Activated naive CD4-positive, alpha-beta T cell treated with anti-CD3 and anti-CD28 coated beads, Interleukin-2, amount 10 ng/mL, durations not matched to agents 7 days and 5 days (primary cell): ENCODE results near the gene NTM.

Experiments used
- CTCF ChIA-PET: fragments of 350-600 bp; sonication (Branson Sonifier 250); formaldehyde crosslinking; loops from one replicate; lab custom pipeline; 2021; ENCODE audit warnings: antibody characterized with exemption; lab: Charles Lee
- DNase-seq: peaks from one replicate; pipeline ENCODE4 v3.0.0-alpha.2; 2020
- H3K27ac Mint-ChIP-seq: one replicate; pipeline ENCODE4 v1.8.0; 2021; ENCODE audit warnings: mild to moderate bottlenecking, moderate library complexity, mixed read lengths
- H3K27me3 Mint-ChIP-seq: one replicate; pipeline ENCODE4 v1.8.0; 2021; ENCODE audit warnings: mild to moderate bottlenecking, mixed read lengths
- H3K36me3 Mint-ChIP-seq: one replicate; pipeline ENCODE4 v1.8.0; 2021; ENCODE audit warnings: mixed read lengths
- H3K4me1 Mint-ChIP-seq: one replicate; pipeline ENCODE4 v1.8.0; 2021; ENCODE audit warnings: mixed read lengths
- H3K4me3 Mint-ChIP-seq: one replicate; pipeline ENCODE4 v1.8.0; 2021; ENCODE audit warnings: mild to moderate bottlenecking, moderate library complexity, mixed read lengths
- H3K9me3 Mint-ChIP-seq: one replicate; pipeline ENCODE4 v1.8.0; 2021; ENCODE audit warnings: mixed read lengths

Gene NTM

GRCh38 chr11:132244846-132245245 is 874.4 kb downstream of the NTM start:
- Mint-ChIP-seq H3K4me1 (no peaks in the 10 kb centered on the region), H3K36me3 (no peaks in the 10 kb centered on the region), H3K27ac (no peak overlapping the region), H3K9me3 (peaks cover 1% of the 10 kb centered on the region), H3K4me3 (no peak overlapping the region), H3K27me3 (no peaks in the 10 kb centered on the region)
- CTCF ChIA-PET: no interaction called here
- DNase-seq: no peak

- Mint-ChIP-seq H3K27ac (no peak overlapping the region), H3K36me3 (no peaks in the 10 kb centered on the region), H3K4me1 (no peaks in the 10 kb centered on the region), H3K4me3 (no peak overlapping the region), H3K9me3 (peaks cover 1% of the 10 kb centered on the region), H3K27me3 (no peaks in the 10 kb centered on the region)
- DNase-seq: no peak
- CTCF ChIA-PET: no interaction called here
Observed at GRCh38 chr11:132245403-132246385, 875.3 kb downstream of the NTM start.

- no peak overlapping the region for H3K4me3 Mint-ChIP-seq
- H3K4me1 Mint-ChIP-seq: no peaks in the 10 kb centered on the region
- no peaks in the 10 kb centered on the region for H3K36me3 Mint-ChIP-seq
- CTCF ChIA-PET: no interaction called here
- H3K27me3 Mint-ChIP-seq: no peaks in the 10 kb centered on the region
- H3K27ac Mint-ChIP-seq: no peak overlapping the region
- peaks cover 5% of the 10 kb centered on the region for H3K9me3 Mint-ChIP-seq
- DNase-seq: no peak
Observed at GRCh38 chr11:132248580-132248979, 878.2 kb downstream of the NTM start.

- Mint-ChIP-seq H3K4me1 (no peaks in the 10 kb centered on the region), H3K36me3 (no peaks in the 10 kb centered on the region), H3K27me3 (no peaks in the 10 kb centered on the region), H3K9me3 (peaks cover 6% of the 10 kb centered on the region), H3K4me3 (no peak overlapping the region), H3K27ac (no peak overlapping the region)
- DNase-seq: no peak
- CTCF ChIA-PET: no interaction called here
Observed at GRCh38 chr11:132249256-132249655, 878.8 kb downstream of the NTM start.

GRCh38 chr11:132251061-132251460 is 880.6 kb downstream of the NTM start:
- Mint-ChIP-seq H3K27me3 (no peaks in the 10 kb centered on the region), H3K4me3 (no peak overlapping the region), H3K4me1 (no peaks in the 10 kb centered on the region), H3K9me3 (peaks cover 6% of the 10 kb centered on the region), H3K36me3 (no peaks in the 10 kb centered on the region), H3K27ac (no peak overlapping the region)
- DNase-seq: no peak
- CTCF ChIA-PET: interaction anchor here (1.2 kb wide), 1 partner anchor 8 kb away, joined by 4 read pairs; no protein-coding TSS in a partner anchor

GRCh38 chr11:132253469-132254264 is 883.3 kb downstream of the NTM start:
- DNase-seq: no peak
- Mint-ChIP-seq H3K4me1 (no peaks in the 10 kb centered on the region), H3K4me3 (no peak overlapping the region), H3K27me3 (no peaks in the 10 kb centered on the region), H3K27ac (no peak overlapping the region), H3K9me3 (peaks cover 8% of the 10 kb centered on the region), H3K36me3 (no peaks in the 10 kb centered on the region)
- CTCF ChIA-PET: no interaction called here

- H3K9me3 Mint-ChIP-seq: peaks cover 8% of the 10 kb centered on the region
- no peaks in the 10 kb centered on the region for H3K36me3 Mint-ChIP-seq
- no peaks in the 10 kb centered on the region for H3K4me1 Mint-ChIP-seq
- DNase-seq: no peak
- CTCF ChIA-PET: no interaction called here
- no peak overlapping the region for H3K4me3 Mint-ChIP-seq
- no peak overlapping the region for H3K27ac Mint-ChIP-seq
- H3K27me3 Mint-ChIP-seq: no peaks in the 10 kb centered on the region
Observed at GRCh38 chr11:132254906-132255305, 884.5 kb downstream of the NTM start.

- Mint-ChIP-seq H3K27me3 (no peaks in the 10 kb centered on the region), H3K4me1 (no peaks in the 10 kb centered on the region), H3K27ac (no peak overlapping the region), H3K4me3 (no peak overlapping the region), H3K36me3 (no peaks in the 10 kb centered on the region), H3K9me3 (peaks cover 8% of the 10 kb centered on the region)
- DNase-seq: no peak
- CTCF ChIA-PET: no interaction called here
Observed at GRCh38 chr11:132256528-132257279, 886.3 kb downstream of the NTM start.

- H3K36me3 Mint-ChIP-seq: no peaks in the 10 kb centered on the region
- no peak for DNase-seq
- H3K27ac Mint-ChIP-seq: no peak overlapping the region
- peaks cover 9% of the 10 kb centered on the region for H3K9me3 Mint-ChIP-seq
- H3K4me3 Mint-ChIP-seq: no peak overlapping the region
- CTCF ChIA-PET: no interaction called here
- H3K4me1 Mint-ChIP-seq: no peaks in the 10 kb centered on the region
- no peaks in the 10 kb centered on the region for H3K27me3 Mint-ChIP-seq
Observed at GRCh38 chr11:132257871-132258270, 887.5 kb downstream of the NTM start.

- no peaks in the 10 kb centered on the region for H3K27me3 Mint-ChIP-seq
- CTCF ChIA-PET: no interaction called here
- H3K9me3 Mint-ChIP-seq: peaks cover 7% of the 10 kb centered on the region
- no peaks in the 10 kb centered on the region for H3K36me3 Mint-ChIP-seq
- no peak overlapping the region for H3K27ac Mint-ChIP-seq
- no peak for DNase-seq
- no peaks in the 10 kb centered on the region for H3K4me1 Mint-ChIP-seq
- no peak overlapping the region for H3K4me3 Mint-ChIP-seq
Observed at GRCh38 chr11:132258875-132259274, 888.5 kb downstream of the NTM start.

GRCh38 chr11:132260636-132261035 is 890.2 kb downstream of the NTM start:
- no peak for DNase-seq
- CTCF ChIA-PET: no interaction called here
- Mint-ChIP-seq H3K4me3 (no peak overlapping the region), H3K9me3 (peaks cover 7% of the 10 kb centered on the region), H3K4me1 (no peaks in the 10 kb centered on the region), H3K36me3 (no peaks in the 10 kb centered on the region), H3K27ac (no peak overlapping the region), H3K27me3 (no peaks in the 10 kb centered on the region)

- H3K4me1 Mint-ChIP-seq: no peaks in the 10 kb centered on the region
- CTCF ChIA-PET: no interaction called here
- peaks cover 7% of the 10 kb centered on the region for H3K9me3 Mint-ChIP-seq
- no peaks in the 10 kb centered on the region for H3K36me3 Mint-ChIP-seq
- H3K4me3 Mint-ChIP-seq: no peak overlapping the region
- H3K27ac Mint-ChIP-seq: no peak overlapping the region
- no peak for DNase-seq
- H3K27me3 Mint-ChIP-seq: no peaks in the 10 kb centered on the region
Observed at GRCh38 chr11:132263241-132263640, 892.8 kb downstream of the NTM start.

GRCh38 chr11:132263875-132264274 is 893.5 kb downstream of the NTM start:
- no peak overlapping the region for H3K27ac Mint-ChIP-seq
- no peaks in the 10 kb centered on the region for H3K27me3 Mint-ChIP-seq
- H3K36me3 Mint-ChIP-seq: no peaks in the 10 kb centered on the region
- CTCF ChIA-PET: no interaction called here
- H3K9me3 Mint-ChIP-seq: peaks cover 7% of the 10 kb centered on the region
- no peaks in the 10 kb centered on the region for H3K4me1 Mint-ChIP-seq
- H3K4me3 Mint-ChIP-seq: no peak overlapping the region
- DNase-seq: no peak

GRCh38 chr11:132264616-132265015 is 894.2 kb downstream of the NTM start:
- Mint-ChIP-seq H3K36me3 (no peaks in the 10 kb centered on the region), H3K4me1 (no peaks in the 10 kb centered on the region), H3K9me3 (peaks cover 7% of the 10 kb centered on the region), H3K27ac (no peak overlapping the region), H3K4me3 (no peak overlapping the region), H3K27me3 (no peaks in the 10 kb centered on the region)
- CTCF ChIA-PET: no interaction called here
- DNase-seq: no peak
